GM12864 (cell line): ENCODE measurements around the gene SIX5.

Experiments used
- DNase-seq: peaks from one replicate; pipeline ENCODE4 v3.0.0-alpha.2; 2011; ENCODE audit warnings: low read depth
- H3K4me3 ChIP-seq: 2 replicates; pipeline ENCODE4 v1.5.1; 2011; ENCODE audit warnings: mild to moderate bottlenecking, low read depth, low read length, control low read depth
- CTCF ChIP-seq: IDR thresholded peaks from 2 replicates; pipeline ENCODE4 v1.5.1; 2011; ENCODE audit warnings: low read depth, mild to moderate bottlenecking, moderate library complexity, low read length, control low read depth, inconsistent platforms; ENCODE audit errors: missing control alignments

The SIX5 gene

GRCh38 chr19:45792470-45793177 lies 23.6 kb upstream of the SIX5 start, which contains the start of gene DMWD:
DMWD (minus strand) TSS chr19:45792845; CDS start chr19:45792756, 89 bp downstream.
- H3K4me3 ChIP-seq: peak within 1 kb of the TSS; percentile 94
- TF ChIP-seq CTCF: no peak
- peak; percentile 93 for DNase-seq

- no peak for TF ChIP-seq CTCF
- H3K4me3 ChIP-seq: peak overlapping the region; percentile 94
- no peak for DNase-seq
Measured at GRCh38 chr19:45791744-45792469, 22.9 kb upstream of the SIX5 start.

- H3K4me3 ChIP-seq: peak overlapping the region; percentile 94
- TF ChIP-seq CTCF: no peak
- no peak for DNase-seq
Measured at GRCh38 chr19:45790942-45791341, 21.9 kb upstream of the SIX5 start.

GRCh38 chr19:45789035-45789786 lies 20.2 kb upstream of the SIX5 start:
- no peak overlapping the region for H3K4me3 ChIP-seq
- no peak for TF ChIP-seq CTCF
- no peak for DNase-seq

GRCh38 chr19:45786533-45786894 lies 17.5 kb upstream of the SIX5 start:
- no peak for DNase-seq
- TF ChIP-seq CTCF: no peak
- H3K4me3 ChIP-seq: no peak overlapping the region

GRCh38 chr19:45785781-45786532 lies 16.9 kb upstream of the SIX5 start:
- no peak for DNase-seq
- TF ChIP-seq CTCF: no peak
- H3K4me3 ChIP-seq: no peak overlapping the region
